Uterus (tissue), 2 donors: ENCODE measurements around the gene PAPPA2.

Source experiments
- CTCF ChIP-seq, 4 experiments: fragments of 200-600 bp in 2 of 4; fragments of 450-650 bp in 2 of 4; sonication (generic) in 2 of 4; IDR thresholded peaks; one replicate each; pipeline ENCODE4 v1.5.1; 2016 to 2019; ENCODE audit warnings: antibody characterized with exemption in 4 of 4, mild to moderate bottlenecking in 2 of 4, moderate library complexity in 1 of 4
- POLR2A ChIP-seq, 2 donors: fragments of 450-650 bp; IDR thresholded peaks; one replicate each; pipeline ENCODE4 v1.6.1; 2016; ENCODE audit warnings: antibody characterized with exemption in 2 of 2, mild to moderate bottlenecking in 1 of 2, moderate library complexity in 1 of 2

- TF ChIP-seq CTCF (IDR thresholded peaks at IDR 0.05) (no peak), POLR2A (IDR thresholded peaks at IDR 0.05) (no peak)
Observed at GRCh38 chr1:176543360-176544129, 80.6 kb downstream of the PAPPA2 start.
